Esophagus muscularis mucosa (tissue), 4 donors: Measurements from ENCODE around the gene SERPINE2. TPM values are rescaled to one million over a fixed set of nuclear protein-coding genes. Genes with fewer than 3 reads are reported as not detected.

Experiments
- DNase-seq: peaks from one replicate; pipeline ENCODE4 v3.0.0-alpha.2; 2017; ENCODE audit errors: extremely low spot score
- H3K27ac ChIP-seq, 4 donors: fragments of 200-600 bp; sonication (generic); replicated peaks in 1 of 4; 1 replicate in 3 of 4; 2 replicates in 1 of 4; pipeline ENCODE4 v1.5.1; 2016 to 2019; ENCODE audit warnings: mild to moderate bottlenecking in 1 of 4
- H3K27me3 ChIP-seq, 4 donors: fragments of 200-600 bp; sonication (generic); one replicate each; pipeline versions ENCODE4 v1.5.1 to v1.6.0; 2016 to 2019
- H3K36me3 ChIP-seq, 4 donors: fragments of 200-600 bp; sonication (generic); one replicate each; pipeline ENCODE4 v1.5.1; 2016 to 2019
- H3K4me1 ChIP-seq, 4 donors: fragments of 200-600 bp; sonication (generic); one replicate each; pipeline ENCODE4 v1.5.1; 2016 to 2019
- H3K4me3 ChIP-seq, 4 donors: fragments of 200-600 bp; sonication (generic); 1 replicate in 2 of 4; 2 replicates in 2 of 4; pipeline ENCODE4 v1.5.1; 2016 to 2019; ENCODE audit warnings: mild to moderate bottlenecking in 4 of 4, moderate library complexity in 1 of 4
- H3K9me3 ChIP-seq, 4 donors: fragments of 200-600 bp; sonication (generic); 1 replicate in 3 of 4; 2 replicates in 1 of 4; pipeline ENCODE4 v1.5.1; 2016 to 2019
- CTCF ChIP-seq, 3 experiments: fragments of 200-600 bp in 2 of 3; fragments of 450-650 bp in 1 of 3; sonication (generic) in 2 of 3; IDR thresholded peaks; one replicate each; pipeline ENCODE4 v1.5.1; 2017 to 2019; ENCODE audit warnings: antibody characterized with exemption in 3 of 3, mild to moderate bottlenecking in 2 of 3, moderate library complexity in 1 of 3
- EP300 ChIP-seq: sonication (generic); formaldehyde crosslinking; IDR thresholded peaks from one replicate; pipeline ENCODE4 v1.6.1; 2017; ENCODE audit warnings: antibody characterized with exemption
- POLR2A ChIP-seq: fragments of 450-650 bp; IDR thresholded peaks from one replicate; pipeline ENCODE4 v1.6.1; 2017; ENCODE audit warnings: antibody characterized with exemption, moderate library complexity, mild to moderate bottlenecking, low read depth
- POLR2AphosphoS5 ChIP-seq, 2 donors: sonication (generic); formaldehyde crosslinking; IDR thresholded peaks; one replicate each; pipeline ENCODE4 v1.6.1; 2017; ENCODE audit warnings: antibody characterized with exemption in 2 of 2
- WGBS: methylation state at CpG from one replicate; pipeline ENCODE4 v1.1.5; 2018; 5-methylcytosine and 5-hydroxymethylcytosine counted together
- intact Hi-C: fragments of 100-400 bp; cut with DNase I; formaldehyde crosslinking; loops from one replicate; pipeline ENCODE4 v1.15.1; 2023
- total RNA-seq, 4 donors: library from RNA; depleted of rRNA; stranded (reverse); fragments of >200 nt; gene quantifications; one replicate each; pipeline versions ENCODE4 v1.1.0 to v1.2.1, GENCODE V29; 2016

Gene SERPINE2
- total RNA-seq, 4 donors from 2014 or later, result 20.4 to 126 (median 42.1) TPM

GRCh38 chr2:224016963-224017362 is 22.1 kb downstream of the SERPINE2 start:
- H3K4me1 ChIP-seq, result no peaks in the 10 kb centered on the region
- no peak overlapping the region for H3K4me3 ChIP-seq
- 81% methylated on average over 3 of the region's 3 CpGs for whole genome bisulfite sequencing
- intact Hi-C loops, result no loop called here
- no peaks in the 10 kb centered on the region for H3K36me3 ChIP-seq
- no peaks in the 10 kb centered on the region for H3K27me3 ChIP-seq
- H3K9me3 ChIP-seq, result no peaks in the 10 kb centered on the region
- no peak for TF ChIP-seq CTCF (IDR thresholded peaks at IDR 0.05)
- TF ChIP-seq EP300, result no peak
- TF ChIP-seq POLR2A, result no peak
- no peak for TF ChIP-seq POLR2AphosphoS5 (IDR thresholded peaks at IDR 0.05)
- no peak for DNase-seq
- H3K27ac ChIP-seq, result no peak overlapping the region

GRCh38 chr2:224014336-224014735 is 24.8 kb downstream of the SERPINE2 start:
- no peak overlapping the region for H3K27ac ChIP-seq
- H3K36me3 ChIP-seq, result no peaks in the 10 kb centered on the region
- TF ChIP-seq POLR2AphosphoS5 (IDR thresholded peaks at IDR 0.05) (no peak), EP300 (no peak), POLR2A (no peak), CTCF (IDR thresholded peaks at IDR 0.05) (no peak)
- intact Hi-C loops, result no loop called here
- DNase-seq, result no peak
- no peaks in the 10 kb centered on the region for H3K27me3 ChIP-seq
- H3K4me3 ChIP-seq, result no peak overlapping the region
- peaks cover 0 to 5% (median 0%) of the 10 kb centered on the region in 4 donors for H3K4me1 ChIP-seq
- 91% methylated on average over 4 of the region's 4 CpGs for WGBS
- H3K9me3 ChIP-seq, result no peaks in the 10 kb centered on the region

- Histone ChIP-seq H3K27ac (no peak overlapping the region), H3K4me3 (no peak overlapping the region), H3K9me3 (no peaks in the 10 kb centered on the region), H3K4me1 (peaks cover 0 to 12% (median 0%) of the 10 kb centered on the region in 4 donors), H3K36me3 (no peaks in the 10 kb centered on the region), H3K27me3 (no peaks in the 10 kb centered on the region)
- intact Hi-C loops, result no loop called here
- DNase-seq, result no peak
- 96% methylated on average over 1 of the region's 1 CpG for WGBS
- TF ChIP-seq POLR2A, result no peak
- no peak for TF ChIP-seq POLR2AphosphoS5 (IDR thresholded peaks at IDR 0.05)
- no peak for TF ChIP-seq EP300
- TF ChIP-seq CTCF (IDR thresholded peaks at IDR 0.05), result no peak
These were observed 27.2 kb downstream of the SERPINE2 start for GRCh38 chr2:224011837-224012236.

GRCh38 chr2:224009605-224010315 is 29.3 kb downstream of the SERPINE2 start:
- DNase-seq, result no peak
- H3K36me3 ChIP-seq, result no peaks in the 10 kb centered on the region
- peaks cover 0 to 12% (median 0%) of the 10 kb centered on the region in 4 donors for H3K4me1 ChIP-seq
- no peaks in the 10 kb centered on the region for H3K27me3 ChIP-seq
- no peak for TF ChIP-seq CTCF (IDR thresholded peaks at IDR 0.05)
- no peak for TF ChIP-seq POLR2AphosphoS5 (IDR thresholded peaks at IDR 0.05)
- TF ChIP-seq POLR2A, result no peak
- TF ChIP-seq EP300, result no peak
- H3K4me3 ChIP-seq, result no peak overlapping the region
- H3K9me3 ChIP-seq, result no peaks in the 10 kb centered on the region
- H3K27ac ChIP-seq, result no peak overlapping the region
- WGBS, result 59% methylated on average over 5 of the region's 5 CpGs
- intact Hi-C loops, result no loop called here
